Measurements from ENCODE around the gene NCAPD3.
"Not testable (repeated sequence)": the region's sequence is repeated elsewhere in the genome, so short reads cannot be mapped to it uniquely, and the experiment has no call there.

Gene NCAPD3

DNA sequence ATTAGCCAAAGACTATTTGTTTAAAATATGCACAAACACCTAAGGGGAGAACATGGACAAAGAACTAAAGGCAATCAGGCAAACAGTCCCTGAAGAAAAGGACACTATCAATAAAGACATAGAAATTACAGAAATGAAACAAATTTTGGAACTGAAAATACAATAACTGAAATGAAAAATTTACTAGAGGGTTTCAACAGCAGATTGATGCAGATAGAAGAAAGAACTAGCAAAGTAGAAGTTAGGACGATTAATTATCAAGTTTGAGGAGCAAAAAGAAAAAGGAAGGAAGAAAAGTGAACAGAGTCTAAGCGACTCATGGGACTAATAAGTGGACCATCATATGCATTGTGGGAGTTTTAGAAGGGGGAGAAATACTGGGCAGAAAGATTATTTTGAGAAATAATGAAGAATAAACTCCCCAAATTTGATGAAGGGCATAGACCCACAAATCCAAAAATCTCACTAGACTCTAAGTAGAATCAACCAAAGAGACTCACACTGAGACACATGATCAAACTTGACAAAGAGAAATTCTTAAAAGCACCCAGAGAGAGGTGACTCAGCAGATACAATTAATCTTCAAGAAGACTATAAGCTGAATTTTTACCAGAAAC is 92.0 kb downstream of the NCAPD3 start:
- no peak for DNase-seq (ENCODE audit: low spot score)

- DNase-seq (ENCODE audit: low spot score): no peak
These were observed 97.4 kb downstream of the NCAPD3 start for GRCh38 chr11:134126217-134126822.

DNA sequence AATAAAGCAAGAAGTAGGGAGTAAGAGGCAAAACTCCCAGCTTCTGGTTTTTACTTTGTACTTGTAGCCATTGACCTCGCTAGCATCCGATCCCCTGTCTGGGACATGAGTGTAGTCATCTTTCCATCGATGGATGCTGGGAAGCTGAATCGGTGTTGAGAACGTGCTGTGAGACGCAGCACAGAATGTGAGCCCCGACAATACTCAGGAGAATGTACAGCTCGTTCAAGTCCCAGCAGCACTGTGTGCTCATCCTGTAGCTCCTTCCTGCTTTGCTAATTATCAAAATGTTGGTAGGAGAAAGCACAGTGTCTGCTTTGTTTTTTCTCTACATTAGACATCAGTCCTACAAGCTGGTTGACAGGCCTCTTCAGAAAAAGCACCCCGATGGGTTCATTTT is 98.3 kb downstream of the NCAPD3 start:
- no peak for DNase-seq (ENCODE audit: low spot score)

DNA sequence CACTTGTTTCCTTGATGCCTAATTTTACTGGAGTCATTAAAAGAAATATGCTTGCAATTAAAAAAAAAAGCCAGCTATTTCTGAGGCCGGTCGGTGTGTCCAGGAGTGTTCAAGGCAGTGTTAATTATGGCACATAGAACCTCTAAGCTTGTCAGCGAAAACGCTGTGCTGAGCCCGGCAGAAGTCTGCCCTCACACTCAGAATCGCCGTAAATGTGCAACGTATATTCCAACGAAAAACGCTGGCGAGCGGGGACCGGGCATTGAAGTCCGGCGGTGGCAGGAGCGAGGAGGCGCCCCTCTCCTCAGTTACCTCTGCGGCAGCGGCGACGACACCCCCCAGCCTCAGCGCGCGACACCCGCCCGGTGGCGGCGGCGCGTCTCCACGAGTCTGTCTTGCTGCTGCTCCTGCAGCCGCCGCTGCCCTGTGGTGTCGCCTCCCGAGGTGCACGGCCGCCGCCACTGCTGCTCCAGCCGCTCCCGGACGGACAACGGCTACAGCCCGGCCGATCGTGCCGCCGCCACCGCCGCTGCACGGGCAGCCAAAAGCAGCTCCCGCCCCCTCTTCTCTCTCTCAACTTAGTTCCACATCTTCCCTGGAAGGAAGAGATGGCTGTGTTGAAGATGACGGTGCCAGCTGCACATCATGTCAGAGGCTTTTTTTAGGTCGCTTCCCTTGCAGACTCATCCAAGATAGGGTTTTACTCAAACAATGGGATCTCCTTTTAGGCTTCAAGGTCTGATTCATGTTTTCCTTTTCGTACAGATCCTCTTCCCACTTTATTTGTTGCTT is 98.9 kb downstream of the NCAPD3 start:
- no peak for DNase-seq (ENCODE audit: low spot score)

- DNase-seq (ENCODE audit: low spot score): no peak
These were observed 102.7 kb downstream of the NCAPD3 start for GRCh38 chr11:134120921-134121526.

DNA sequence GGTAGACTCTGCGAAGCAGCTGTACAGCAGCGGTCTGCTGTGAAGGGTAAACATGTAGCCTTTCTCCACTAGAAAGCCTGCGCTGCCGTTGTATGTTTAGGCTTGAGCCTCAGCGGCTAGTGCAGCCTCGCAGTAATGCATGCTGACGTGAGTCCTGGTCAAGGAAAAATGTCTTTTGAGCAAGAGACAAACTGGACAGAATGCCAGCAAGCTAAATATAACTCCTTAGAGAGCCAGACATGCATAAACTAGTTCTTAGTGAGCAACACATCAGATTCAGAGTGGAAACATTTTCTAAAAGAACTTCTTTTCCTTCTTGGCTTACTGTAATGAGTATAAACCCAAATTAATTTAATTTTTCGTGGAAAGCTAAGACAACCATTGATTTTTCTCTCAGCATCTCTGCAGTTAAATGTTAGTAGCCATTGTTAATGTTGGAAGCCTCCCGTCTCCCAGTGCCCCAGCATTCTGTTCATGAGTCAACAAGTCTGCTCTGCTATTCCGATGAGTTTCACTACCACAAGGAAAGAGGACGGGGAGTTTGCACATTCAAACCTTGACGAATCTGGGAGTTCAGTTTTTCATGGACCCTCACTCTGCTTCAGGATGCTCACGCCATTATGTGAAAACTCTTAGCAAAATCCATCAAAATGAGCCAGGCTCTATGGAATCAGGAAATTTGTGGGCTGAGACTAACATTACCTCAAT is 103.5 kb downstream of the NCAPD3 start:
- DNase-seq (ENCODE audit: low spot score): no peak

DNA sequence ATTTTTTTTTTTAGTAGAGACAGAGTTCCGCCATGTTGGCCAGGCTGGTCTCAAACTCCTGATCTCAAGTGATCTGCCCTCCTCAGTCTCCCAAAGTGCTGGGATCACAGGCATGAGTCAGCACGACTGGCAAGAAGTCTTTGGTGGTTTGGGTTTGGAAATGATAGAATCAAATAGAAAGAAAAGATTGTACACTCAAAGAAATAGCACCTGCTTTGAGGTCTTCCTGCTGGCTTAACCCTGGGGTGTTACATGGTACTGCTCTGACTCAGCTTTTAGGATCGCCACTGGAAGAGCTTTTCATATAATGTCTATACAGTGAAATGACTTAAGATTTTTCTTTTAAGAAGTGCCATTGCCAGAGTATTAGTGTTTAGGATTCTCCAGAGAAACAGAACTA is 104.7 kb downstream of the NCAPD3 start:
- no peak for DNase-seq (ENCODE audit: low spot score)

GRCh38 chr11:134118006-134118405 is 105.8 kb downstream of the NCAPD3 start:
- no peak for DNase-seq (ENCODE audit: low spot score)

GRCh38 chr11:134116210-134116609 is 107.6 kb downstream of the NCAPD3 start:
- no peak for DNase-seq (ENCODE audit: low spot score)

DNA sequence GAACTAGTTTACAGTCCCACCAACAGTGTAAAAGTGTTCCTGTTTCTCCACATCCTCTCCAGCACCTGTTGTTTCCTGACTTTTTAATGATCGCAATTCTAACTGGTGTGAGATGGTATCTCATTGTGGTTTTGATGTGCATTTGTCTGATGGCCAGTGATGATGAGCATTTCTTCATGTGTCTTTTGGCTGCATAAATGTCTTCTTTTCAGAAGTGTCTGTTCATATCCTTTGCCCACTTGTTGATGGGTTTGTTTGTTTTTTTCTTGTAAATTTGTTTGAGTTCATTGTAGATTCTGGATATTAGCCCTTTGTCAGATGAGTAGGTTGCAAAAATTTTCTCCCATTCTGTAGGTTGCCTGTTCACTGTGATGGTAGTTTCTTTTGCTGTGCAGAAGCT is 110.0 kb downstream of the NCAPD3 start:
- not testable (repeated sequence) for DNase-seq (ENCODE audit: low spot score)

DNA sequence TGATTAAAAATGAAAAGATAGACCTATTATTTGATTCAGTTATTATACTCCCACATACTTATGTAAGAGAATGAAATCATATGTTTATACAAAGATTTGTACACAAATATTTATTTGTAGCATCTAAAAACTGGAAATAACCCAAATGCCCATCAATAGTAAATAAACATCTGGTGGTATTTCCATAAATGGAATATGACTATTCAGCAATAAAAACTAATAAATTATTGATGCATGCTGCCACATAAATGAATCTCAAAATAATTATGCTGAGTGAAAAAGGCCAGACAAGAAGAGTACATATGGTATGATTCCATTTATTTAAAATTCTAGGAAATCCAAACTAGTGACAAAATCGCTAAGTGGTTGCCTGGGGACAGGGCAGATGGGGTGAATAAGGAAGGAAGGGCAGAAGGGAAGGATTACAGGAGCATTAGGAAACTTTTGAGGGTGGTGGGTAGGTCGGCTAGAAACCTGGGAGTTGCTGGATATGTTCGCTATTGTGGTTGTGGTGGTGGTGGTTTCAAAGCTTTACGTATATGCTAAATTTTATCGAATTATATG is 113.4 kb downstream of the NCAPD3 start:
- DNase-seq (ENCODE audit: low spot score): no peak
